ENCODE measurements around the gene QSOX2. TPM values are rescaled to one million over a fixed set of nuclear protein-coding genes. Genes with fewer than 3 reads are reported as not detected.

QSOX2 gene
- total RNA-seq, 2 experiments from 2014 or later = 50.0 to 57.5 TPM

- Histone ChIP-seq H3K4me3 (ENCODE audit: low read depth, low read length, poor library complexity, severe bottlenecking) (no peak overlapping the region), H3K4me1 (ENCODE audit: insufficient read depth, low read length, poor library complexity, severe bottlenecking) (no peaks in the 10 kb centered on the region), H3K36me3 (ENCODE audit: insufficient read depth, low read length) (no peaks in the 10 kb centered on the region), H2AFZ (ENCODE audit: low read length) (no peak overlapping the region), H3K27ac (ENCODE audit: low read depth, low read length, poor library complexity, severe bottlenecking) (no peak overlapping the region), H3K9me2 (ENCODE audit: insufficient read depth, low read length) (no peaks in the 10 kb centered on the region), H3K79me2 (ENCODE audit: insufficient read depth, low read depth, low read length) (no peaks in the 10 kb centered on the region), H4K20me1 (ENCODE audit: insufficient read depth, low read length) (no peaks in the 10 kb centered on the region), H3K9me3 (ENCODE audit: low read length) (no peaks in the 10 kb centered on the region), H3K4me2 (ENCODE audit: low read length) (no peak overlapping the region)
- ChIA-PET CTCF (ENCODE audit: unreplicated experiment) (interaction anchor here (0.7 kb wide), 1 partner anchor 108 kb away, joined by 3 read pairs; no protein-coding TSS in a partner anchor), POLR2A (interaction anchor here (0.6 kb wide), 1 partner anchor 235 kb away, joined by 5 read pairs; no protein-coding TSS in a partner anchor)
- TF ChIP-seq CTCF (conservative IDR thresholded peaks at IDR 0.05; ENCODE audit: low read length) (no peak), EZH2phosphoT487 (IDR thresholded peaks at IDR 0.05; ENCODE audit: borderline replicate concordance, low read depth, low read length) (no peak)
- intact Hi-C loops (cut with micrococcal nuclease; ENCODE audit: unreplicated experiment) = no loop called here
- DNase-seq (ENCODE audit: low spot score) = no peak
- no TSS peak for BruUV-seq (replicated peaks)
Measured at GRCh38 chr9:136160381-136160841, 85.2 kb downstream of the QSOX2 start.

GRCh38 chr9:136159851-136160250 lies 85.8 kb downstream of the QSOX2 start:
- BruUV-seq (replicated peaks) = no TSS peak
- Histone ChIP-seq H2AFZ (ENCODE audit: low read length) (no peak overlapping the region), H3K4me1 (ENCODE audit: insufficient read depth, low read length, poor library complexity, severe bottlenecking) (no peaks in the 10 kb centered on the region), H4K20me1 (ENCODE audit: insufficient read depth, low read length) (no peaks in the 10 kb centered on the region), H3K4me3 (ENCODE audit: low read depth, low read length, poor library complexity, severe bottlenecking) (no peak overlapping the region), H3K27ac (ENCODE audit: low read depth, low read length, poor library complexity, severe bottlenecking) (no peak overlapping the region), H3K4me2 (ENCODE audit: low read length) (no peak overlapping the region), H3K79me2 (ENCODE audit: insufficient read depth, low read depth, low read length) (no peaks in the 10 kb centered on the region), H3K9me2 (ENCODE audit: insufficient read depth, low read length) (no peaks in the 10 kb centered on the region), H3K36me3 (ENCODE audit: insufficient read depth, low read length) (no peaks in the 10 kb centered on the region), H3K9me3 (ENCODE audit: low read length) (no peaks in the 10 kb centered on the region)
- ChIA-PET POLR2A (no interaction called here), CTCF (ENCODE audit: unreplicated experiment) (interaction anchor here (0.7 kb wide), 1 partner anchor 109 kb away, joined by 3 read pairs; no protein-coding TSS in a partner anchor)
- intact Hi-C loops (cut with micrococcal nuclease; ENCODE audit: unreplicated experiment) = no loop called here
- DNase-seq (ENCODE audit: low spot score) = no peak
- TF ChIP-seq CTCF (conservative IDR thresholded peaks at IDR 0.05; ENCODE audit: low read length) (no peak), EZH2phosphoT487 (IDR thresholded peaks at IDR 0.05; ENCODE audit: borderline replicate concordance, low read depth, low read length) (no peak)

- Histone ChIP-seq H3K9me2 (ENCODE audit: insufficient read depth, low read length) (no peaks in the 10 kb centered on the region), H3K4me1 (ENCODE audit: insufficient read depth, low read length, poor library complexity, severe bottlenecking) (no peaks in the 10 kb centered on the region), H3K9me3 (ENCODE audit: low read length) (no peaks in the 10 kb centered on the region), H3K4me2 (ENCODE audit: low read length) (no peak overlapping the region), H4K20me1 (ENCODE audit: insufficient read depth, low read length) (no peaks in the 10 kb centered on the region), H2AFZ (ENCODE audit: low read length) (no peak overlapping the region), H3K36me3 (ENCODE audit: insufficient read depth, low read length) (no peaks in the 10 kb centered on the region), H3K4me3 (ENCODE audit: low read depth, low read length, poor library complexity, severe bottlenecking) (no peak overlapping the region), H3K79me2 (ENCODE audit: insufficient read depth, low read depth, low read length) (no peaks in the 10 kb centered on the region), H3K27ac (ENCODE audit: low read depth, low read length, poor library complexity, severe bottlenecking) (no peak overlapping the region)
- no TSS peak for BruUV-seq (replicated peaks)
- DNase-seq (ENCODE audit: low spot score) = no peak
- TF ChIP-seq EZH2phosphoT487 (IDR thresholded peaks at IDR 0.05; ENCODE audit: borderline replicate concordance, low read depth, low read length) = no peak
- TF ChIP-seq CTCF (conservative IDR thresholded peaks at IDR 0.05; ENCODE audit: low read length) = no peak
- intact Hi-C loops (cut with micrococcal nuclease; ENCODE audit: unreplicated experiment) = no loop called here
- ChIA-PET POLR2A (interaction anchor here (0.6 kb wide), 1 partner anchor 126 kb away, joined by 3 read pairs; no protein-coding TSS in a partner anchor), CTCF (ENCODE audit: unreplicated experiment) (no interaction called here)
Measured at GRCh38 chr9:136157477-136158265, 87.9 kb downstream of the QSOX2 start.
